Adrenal gland (tissue), 5 donors: Measurements from ENCODE around the gene LRP8.

Source experiments
- POLR2A ChIP-seq, 2 donors: fragments of 450-650 bp; IDR thresholded peaks; one replicate each; pipeline ENCODE4 v1.6.1; 2017; ENCODE audit warnings: antibody characterized with exemption in 2 of 2, mild to moderate bottlenecking in 2 of 2, moderate library complexity in 1 of 2
- TF ChIP-seq, protein P1 (sequence below), 6 experiments: fragments of 450-650 bp in 4 of 6; fragments of 200-600 bp in 2 of 6; sonication (generic) in 1 of 6; IDR thresholded peaks; 1 replicate in 5 of 6; 2 replicates in 1 of 6; pipeline versions ENCODE4 v1.5.1 to v1.8.0; 2016 to 2021; ENCODE audit warnings: antibody characterized with exemption in 6 of 6, mild to moderate bottlenecking in 2 of 6, moderate library complexity in 1 of 6
- donor health status: DM: no; HTN: no; CAD: no.

DNA sequence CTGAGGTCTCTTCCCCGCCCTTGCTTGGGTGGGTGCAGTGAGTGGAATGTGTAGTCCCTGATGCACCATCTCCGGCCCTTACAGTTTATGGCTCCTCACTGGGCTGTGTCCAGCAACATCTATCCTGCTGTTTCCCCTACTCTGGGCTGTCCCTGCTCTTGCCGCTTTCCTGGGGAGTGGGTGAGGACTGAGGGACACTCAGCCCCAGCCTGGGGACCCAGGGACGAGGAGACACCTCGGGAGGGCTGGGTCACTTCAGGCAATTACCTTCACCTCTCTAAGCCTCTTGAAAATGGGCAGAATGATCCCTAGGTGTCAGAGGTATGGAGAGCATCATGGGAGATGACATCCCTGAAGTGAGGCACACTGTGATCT lies 13.6 kb upstream of the LRP8 start:
- TF ChIP-seq POLR2A (IDR thresholded peaks at IDR 0.05), result no peak
- TF ChIP-seq, protein P1, sequence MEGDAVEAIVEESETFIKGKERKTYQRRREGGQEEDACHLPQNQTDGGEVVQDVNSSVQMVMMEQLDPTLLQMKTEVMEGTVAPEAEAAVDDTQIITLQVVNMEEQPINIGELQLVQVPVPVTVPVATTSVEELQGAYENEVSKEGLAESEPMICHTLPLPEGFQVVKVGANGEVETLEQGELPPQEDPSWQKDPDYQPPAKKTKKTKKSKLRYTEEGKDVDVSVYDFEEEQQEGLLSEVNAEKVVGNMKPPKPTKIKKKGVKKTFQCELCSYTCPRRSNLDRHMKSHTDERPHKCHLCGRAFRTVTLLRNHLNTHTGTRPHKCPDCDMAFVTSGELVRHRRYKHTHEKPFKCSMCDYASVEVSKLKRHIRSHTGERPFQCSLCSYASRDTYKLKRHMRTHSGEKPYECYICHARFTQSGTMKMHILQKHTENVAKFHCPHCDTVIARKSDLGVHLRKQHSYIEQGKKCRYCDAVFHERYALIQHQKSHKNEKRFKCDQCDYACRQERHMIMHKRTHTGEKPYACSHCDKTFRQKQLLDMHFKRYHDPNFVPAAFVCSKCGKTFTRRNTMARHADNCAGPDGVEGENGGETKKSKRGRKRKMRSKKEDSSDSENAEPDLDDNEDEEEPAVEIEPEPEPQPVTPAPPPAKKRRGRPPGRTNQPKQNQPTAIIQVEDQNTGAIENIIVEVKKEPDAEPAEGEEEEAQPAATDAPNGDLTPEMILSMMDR (IDR thresholded peaks at IDR 0.05), result no peak
